ENCODE data around the gene OR1J1. TPM values are rescaled to one million over a fixed set of nuclear protein-coding genes. Genes with fewer than 3 reads are reported as not detected.

The OR1J1 gene
- total RNA-seq, 1 donor from 2014 or later, result not detected

DNA sequence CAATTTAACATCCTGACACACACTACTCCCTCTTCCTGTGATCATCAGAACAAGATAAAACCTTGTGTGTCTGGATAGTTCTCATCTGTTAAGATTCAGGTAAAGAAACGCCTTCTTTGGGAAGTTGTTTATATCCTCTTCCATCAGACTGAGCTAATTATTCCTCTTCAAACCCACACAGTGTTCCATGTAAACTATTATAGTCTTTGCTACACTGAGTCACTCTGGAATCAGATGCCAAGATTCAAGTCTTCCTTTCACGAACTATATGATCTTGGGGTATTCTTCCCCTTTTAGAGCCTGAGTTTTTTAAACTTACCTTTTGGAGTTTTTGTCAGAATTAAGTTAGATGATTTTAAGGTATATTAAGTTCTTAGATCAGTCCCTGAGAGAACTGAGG is 2.0 kb downstream of the OR1J1 start:
- Mint-ChIP-seq H3K9me3 (no peaks in the 10 kb centered on the region), H3K36me3 (ENCODE audit: low read depth) (no peaks in the 10 kb centered on the region), H3K4me3 (no peak overlapping the region), H3K27me3 (ENCODE audit: low read depth) (peaks cover 81% of the 10 kb centered on the region), H3K27ac (ENCODE audit: unreplicated experiment) (no peak overlapping the region), H3K4me1 (no peaks in the 10 kb centered on the region)
- DNase-seq (ENCODE audit: low read depth, low spot score), result no peak
- TF ChIP-seq, protein P1, sequence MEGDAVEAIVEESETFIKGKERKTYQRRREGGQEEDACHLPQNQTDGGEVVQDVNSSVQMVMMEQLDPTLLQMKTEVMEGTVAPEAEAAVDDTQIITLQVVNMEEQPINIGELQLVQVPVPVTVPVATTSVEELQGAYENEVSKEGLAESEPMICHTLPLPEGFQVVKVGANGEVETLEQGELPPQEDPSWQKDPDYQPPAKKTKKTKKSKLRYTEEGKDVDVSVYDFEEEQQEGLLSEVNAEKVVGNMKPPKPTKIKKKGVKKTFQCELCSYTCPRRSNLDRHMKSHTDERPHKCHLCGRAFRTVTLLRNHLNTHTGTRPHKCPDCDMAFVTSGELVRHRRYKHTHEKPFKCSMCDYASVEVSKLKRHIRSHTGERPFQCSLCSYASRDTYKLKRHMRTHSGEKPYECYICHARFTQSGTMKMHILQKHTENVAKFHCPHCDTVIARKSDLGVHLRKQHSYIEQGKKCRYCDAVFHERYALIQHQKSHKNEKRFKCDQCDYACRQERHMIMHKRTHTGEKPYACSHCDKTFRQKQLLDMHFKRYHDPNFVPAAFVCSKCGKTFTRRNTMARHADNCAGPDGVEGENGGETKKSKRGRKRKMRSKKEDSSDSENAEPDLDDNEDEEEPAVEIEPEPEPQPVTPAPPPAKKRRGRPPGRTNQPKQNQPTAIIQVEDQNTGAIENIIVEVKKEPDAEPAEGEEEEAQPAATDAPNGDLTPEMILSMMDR (conservative IDR thresholded peaks at IDR 0.05), result no peak

DNA sequence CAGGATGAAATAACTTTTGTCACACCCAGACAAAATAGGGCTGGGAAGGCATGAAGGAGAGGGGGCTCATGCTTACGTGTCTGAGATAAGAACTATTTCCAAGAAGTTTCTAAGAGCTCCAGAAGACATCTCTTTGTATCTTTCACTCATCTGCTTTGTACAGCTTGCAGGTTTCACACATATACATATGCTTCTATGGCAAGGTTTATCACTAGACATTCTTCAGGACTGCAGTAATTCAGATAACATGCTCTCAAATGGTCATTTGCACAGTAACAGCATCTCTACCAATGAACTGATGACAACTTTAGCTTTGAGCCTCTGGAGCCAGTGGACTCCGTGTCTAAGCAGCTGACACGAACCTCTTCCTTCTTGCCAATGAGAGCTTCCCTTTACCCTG is 3.2 kb downstream of the OR1J1 start:
- no peak overlapping the region for H3K4me3 Mint-ChIP-seq
- TF ChIP-seq, protein P1 (conservative IDR thresholded peaks at IDR 0.05), result no peak
- H3K4me1 Mint-ChIP-seq, result no peaks in the 10 kb centered on the region
- H3K9me3 Mint-ChIP-seq, result no peaks in the 10 kb centered on the region
- no peak overlapping the region for H3K27ac Mint-ChIP-seq (ENCODE audit: unreplicated experiment)
- peaks cover 87% of the 10 kb centered on the region for H3K27me3 Mint-ChIP-seq (ENCODE audit: low read depth)
- H3K36me3 Mint-ChIP-seq (ENCODE audit: low read depth), result no peaks in the 10 kb centered on the region
- no peak for DNase-seq (ENCODE audit: low read depth, low spot score)

DNA sequence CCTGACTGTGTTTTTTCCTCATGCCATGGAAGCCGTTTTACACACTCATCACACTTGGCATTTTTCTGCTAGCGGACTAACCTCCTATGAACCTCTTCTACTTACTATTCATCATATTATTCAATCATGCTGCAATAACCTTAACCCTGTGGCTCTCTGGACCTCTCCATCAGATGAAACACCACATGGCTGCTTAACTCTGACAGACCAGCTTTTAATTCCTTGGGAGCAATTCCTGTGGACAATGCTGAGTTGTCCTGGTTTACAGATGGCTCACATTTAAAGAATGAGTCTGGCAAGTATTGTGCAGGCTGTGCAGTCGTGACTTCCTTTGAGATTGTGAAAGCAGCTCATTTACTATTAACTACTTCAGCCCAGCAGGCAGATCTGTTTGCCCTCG is 9.0 kb downstream of the OR1J1 start:
- TF ChIP-seq, protein P1 (conservative IDR thresholded peaks at IDR 0.05), result no peak
- no peaks in the 10 kb centered on the region for H3K9me3 Mint-ChIP-seq

DNA sequence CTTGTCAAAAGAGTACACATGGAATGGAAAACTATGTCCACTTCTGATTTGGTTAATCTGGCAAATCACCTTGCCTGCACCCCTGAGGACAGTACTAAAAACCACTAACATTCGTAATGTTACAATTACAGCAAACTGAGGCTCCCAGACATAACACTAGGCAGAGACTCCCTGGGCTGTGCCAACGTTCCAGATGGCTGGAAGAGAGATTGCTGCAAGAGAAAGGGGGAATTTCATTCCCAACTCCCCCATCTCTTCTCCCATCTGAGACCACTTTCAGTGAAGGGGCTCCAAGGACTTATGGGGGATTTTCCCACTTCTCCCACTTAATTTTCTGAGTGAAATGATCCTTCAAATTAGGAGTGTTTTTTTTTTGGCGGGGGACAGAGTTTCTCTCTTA is 11.3 kb downstream of the OR1J1 start:
- no peaks in the 10 kb centered on the region for H3K9me3 Mint-ChIP-seq
- no peak overlapping the region for H3K27ac Mint-ChIP-seq (ENCODE audit: unreplicated experiment)
- H3K27me3 Mint-ChIP-seq (ENCODE audit: low read depth), result peaks cover 91% of the 10 kb centered on the region
- no peaks in the 10 kb centered on the region for H3K4me1 Mint-ChIP-seq
- no peaks in the 10 kb centered on the region for H3K36me3 Mint-ChIP-seq (ENCODE audit: low read depth)
- TF ChIP-seq, protein P1 (conservative IDR thresholded peaks at IDR 0.05), result no peak
- no peak for DNase-seq (ENCODE audit: low read depth, low spot score)
- H3K4me3 Mint-ChIP-seq, result no peak overlapping the region

More for the DNA sequence above, 9.0 kb downstream of the OR1J1 start:
- no peak overlapping the region for H3K4me3 Mint-ChIP-seq
- no peak for DNase-seq (ENCODE audit: low read depth, low spot score)
- H3K27ac Mint-ChIP-seq (ENCODE audit: unreplicated experiment), result no peak overlapping the region
- H3K4me1 Mint-ChIP-seq, result no peaks in the 10 kb centered on the region
- peaks cover 90% of the 10 kb centered on the region for H3K27me3 Mint-ChIP-seq (ENCODE audit: low read depth)
- H3K36me3 Mint-ChIP-seq (ENCODE audit: low read depth), result no peaks in the 10 kb centered on the region

DNA sequence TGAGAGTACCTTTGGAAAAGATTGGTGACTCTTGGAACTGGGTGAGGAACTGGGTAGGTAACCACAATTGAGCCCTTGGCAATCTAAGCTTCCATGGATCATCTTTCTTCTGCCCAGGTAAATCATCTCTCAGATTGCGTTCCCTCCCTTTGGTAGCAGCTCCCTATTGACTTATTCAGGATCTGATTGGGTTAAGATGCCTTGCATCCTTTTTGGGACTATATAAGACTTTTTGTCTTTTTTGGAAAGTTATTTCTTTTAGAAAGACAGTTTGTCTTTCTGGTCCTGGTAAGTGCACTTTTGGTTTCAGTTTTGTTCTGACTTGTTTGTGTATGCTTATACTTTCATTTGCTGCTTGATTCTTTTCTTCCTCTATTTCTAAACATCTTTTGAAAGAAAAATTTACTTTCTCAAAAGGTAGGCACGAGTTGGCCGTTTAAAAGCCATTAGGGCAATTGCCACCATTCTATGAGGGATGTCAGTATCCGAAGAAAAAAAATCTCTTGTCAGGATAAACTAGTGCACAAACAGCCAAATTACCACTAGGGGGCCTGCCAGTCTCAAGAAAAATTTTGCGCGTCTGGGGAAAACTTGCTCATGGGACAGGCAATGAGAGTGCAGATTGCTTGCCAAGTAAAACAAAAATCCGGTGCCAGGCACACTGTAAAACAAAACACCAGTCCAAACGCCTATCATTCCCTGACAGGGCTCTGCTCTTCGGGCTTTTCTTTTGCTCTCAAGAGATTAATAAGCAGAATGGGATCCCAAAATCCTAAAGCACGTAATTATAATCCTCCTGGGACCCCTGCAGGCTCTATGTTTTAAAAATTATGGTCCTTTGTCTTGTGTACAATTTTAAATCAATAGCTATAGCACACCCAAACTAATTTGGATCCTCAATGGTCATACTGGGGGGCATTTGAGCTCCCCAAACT is 12.8 kb downstream of the OR1J1 start:
- H3K36me3 Mint-ChIP-seq (ENCODE audit: low read depth), result no peaks in the 10 kb centered on the region
- H3K27me3 Mint-ChIP-seq (ENCODE audit: low read depth), result peaks cover 98% of the 10 kb centered on the region
- TF ChIP-seq, protein P1 (conservative IDR thresholded peaks at IDR 0.05), result peak; percentile 86
- no peaks in the 10 kb centered on the region for H3K4me1 Mint-ChIP-seq
- no peak overlapping the region for H3K27ac Mint-ChIP-seq (ENCODE audit: unreplicated experiment)
- peaks cover 7% of the 10 kb centered on the region for H3K9me3 Mint-ChIP-seq
- no peak overlapping the region for H3K4me3 Mint-ChIP-seq
- DNase-seq (ENCODE audit: low read depth, low spot score), result peak; percentile 54
